PC-3 (cell line): ENCODE results near the gene AMH. TPM values are rescaled to one million over a fixed set of nuclear protein-coding genes. Genes with fewer than 3 reads are reported as not detected.

Experiments
- ATAC-seq: fragments of 200-7000 bp; cut with Tn5 transposase; 2 replicates; pipeline ENCODE4 v1.9.1; 2020; ENCODE audit warnings: mild to moderate bottlenecking, moderate library complexity
- BruUV-seq: library from RNA; stranded (reverse); fragments of 400-500 nt; replicated peaks from 2 replicates; lab custom pipeline; 2021; lab: Mats Ljungman, UMichigan
- CTCF ChIA-PET: fragments of 300-600 bp; sonication (Branson Sonifier 250); formaldehyde crosslinking; loops from one replicate; lab custom pipeline; 2022; ENCODE audit warnings: antibody characterized with exemption; lab: Charles Lee
- POLR2A ChIA-PET: fragments of 300-600 bp; sonication (Branson Sonifier 250); formaldehyde crosslinking; loops from one replicate; lab custom pipeline; 2022; ENCODE audit warnings: antibody characterized with exemption; ENCODE audit not compliant: unreplicated experiment; lab: Charles Lee
- DNase-seq: peaks from one replicate; pipeline ENCODE4 v3.0.0-alpha.2; 2015
- H2AFZ ChIP-seq: fragments of 300-600 bp; sonication (generic); 2 replicates; pipeline ENCODE4 v1.6.0; 2016; ENCODE audit warnings: antibody characterized with exemption, low read length
- H3F3A ChIP-seq: fragments of 300-600 bp; sonication (generic); one replicate; pipeline ENCODE4 v1.6.0; 2017; ENCODE audit warnings: antibody characterized with exemption, low read length, control low read depth, mild to moderate bottlenecking; ENCODE audit not compliant: unreplicated experiment
- H3K27ac ChIP-seq: fragments of 300-600 bp; sonication (generic); 2 replicates; pipeline ENCODE4 v1.5.1; 2016; ENCODE audit warnings: mild to moderate bottlenecking, low read length
- H3K27me3 ChIP-seq: fragments of 300-600 bp; sonication (generic); 2 replicates; pipeline ENCODE4 v1.6.1; 2016; ENCODE audit warnings: low read length, mixed read lengths
- H3K36me3 ChIP-seq: fragments of 300-600 bp; sonication (generic); 2 replicates; pipeline ENCODE4 v1.6.1; 2016; ENCODE audit warnings: low read depth, mixed run types, low read length, mixed read lengths
- H3K4me1 ChIP-seq: fragments of 300-600 bp; sonication (generic); 2 replicates; pipeline ENCODE4 v1.5.1; 2016; ENCODE audit warnings: low read length; ENCODE audit not compliant: insufficient read depth
- H3K4me2 ChIP-seq: fragments of 300-600 bp; sonication (generic); 2 replicates; pipeline ENCODE4 v1.6.0; 2016; ENCODE audit warnings: low read length
- H3K4me3 ChIP-seq: fragments of 300-600 bp; sonication (generic); 2 replicates; pipeline ENCODE4 v1.5.1; 2016; ENCODE audit warnings: mild to moderate bottlenecking, low read length, mixed read lengths
- H3K79me2 ChIP-seq: fragments of 300-600 bp; sonication (generic); 2 replicates; pipeline ENCODE4 v1.6.1; 2017; ENCODE audit warnings: low read length, mixed read lengths
- H3K9ac ChIP-seq: fragments of 300-600 bp; sonication (generic); 2 replicates; pipeline ENCODE4 v1.6.0; 2016; ENCODE audit warnings: mild to moderate bottlenecking, low read length
- H3K9me2 ChIP-seq: fragments of 300-600 bp; sonication (generic); replicated peaks from 2 replicates; pipeline ENCODE4 v1.6.1; 2016; ENCODE audit warnings: mixed run types, low read length, mixed read lengths
- H3K9me3 ChIP-seq: fragments of 300-600 bp; sonication (generic); 2 replicates; pipeline ENCODE4 v1.6.1; 2016; ENCODE audit warnings: low read length, mixed read lengths
- H4K20me1 ChIP-seq: fragments of 300-600 bp; sonication (generic); 2 replicates; pipeline ENCODE4 v1.6.1; 2016; ENCODE audit warnings: low read length, mixed read lengths
- CTCF ChIP-seq: fragments of 300-600 bp; sonication (generic); conservative IDR thresholded peaks from 2 replicates; pipeline ENCODE4 v1.5.1; 2017; ENCODE audit warnings: antibody characterized with exemption, low read depth, mild to moderate bottlenecking, low read length
- EZH2 ChIP-seq: fragments of 300-600 bp; sonication (generic); IDR thresholded peaks from one replicate; pipeline ENCODE4 v1.6.1; 2017; ENCODE audit warnings: antibody characterized with exemption, mild to moderate bottlenecking, low read length; ENCODE audit not compliant: unreplicated experiment
- EZH2phosphoT487 ChIP-seq: fragments of 300-600 bp; sonication (generic); IDR thresholded peaks from 2 replicates; pipeline ENCODE4 v1.6.1; 2018; ENCODE audit warnings: mild to moderate bottlenecking, antibody characterized with exemption, low read length, borderline replicate concordance
- intact Hi-C: fragments of 100-400 bp; cut with micrococcal nuclease; formaldehyde crosslinking; loops from 2 replicates; pipeline ENCODE4 v1.9.0; 2023
- total RNA-seq: library from RNA; depleted of rRNA; stranded (reverse); fragments of >200 nt; gene quantifications from 2 replicates; pipeline ENCODE4 v1.2.3, GENCODE V29; 2014

The AMH gene
- total RNA-seq, 1 experiment from 2014 or later, result 6.0 TPM

GRCh38 chr19:2212861-2213711, 36.0 kb upstream of the AMH start:
- intact Hi-C loops, result no loop called here
- ATAC-seq, result peak; percentile 54; the same call in 1 of the 2 replicates
- H3K4me3 ChIP-seq, result no peak overlapping the region
- no peak overlapping the region for H3K27ac ChIP-seq
- H4K20me1 ChIP-seq, result no peaks in the 10 kb centered on the region
- no peaks in the 10 kb centered on the region for H3K79me2 ChIP-seq
- H3K27me3 ChIP-seq, result no peaks in the 10 kb centered on the region
- DNase-seq, result no peak
- TF ChIP-seq EZH2, result no peak
- no peak overlapping the region for H2AFZ ChIP-seq
- no peak overlapping the region for H3K9ac ChIP-seq
- CTCF ChIA-PET, result no interaction called here
- BruUV-seq, result no TSS peak
- no peaks in the 10 kb centered on the region for H3K4me1 ChIP-seq
- H3K4me2 ChIP-seq, result no peak overlapping the region
- peaks cover 5% of the 10 kb centered on the region; the same call in 1 of the 2 replicates for H3K36me3 ChIP-seq
- no peaks in the 10 kb centered on the region for H3K9me2 ChIP-seq
- no peaks in the 10 kb centered on the region for H3F3A ChIP-seq
- no peaks in the 10 kb centered on the region for H3K9me3 ChIP-seq
- POLR2A ChIA-PET, result no interaction called here

- Histone ChIP-seq H3K36me3 (peaks cover 5% of the 10 kb centered on the region; the same call in 1 of the 2 replicates), H3K4me1 (no peaks in the 10 kb centered on the region), H3K27ac (no peak overlapping the region), H3K9ac (no peak overlapping the region), H3K4me2 (no peak overlapping the region), H3K9me2 (no peaks in the 10 kb centered on the region), H3K79me2 (no peaks in the 10 kb centered on the region), H3K9me3 (no peaks in the 10 kb centered on the region), H4K20me1 (no peaks in the 10 kb centered on the region), H3K27me3 (no peaks in the 10 kb centered on the region), H3F3A (no peaks in the 10 kb centered on the region), H3K4me3 (no peak overlapping the region), H2AFZ (no peak overlapping the region)
- BruUV-seq, result no TSS peak
- intact Hi-C loops, result no loop called here
- CTCF ChIA-PET, result no interaction called here
- no peak for ATAC-seq
- no peak for DNase-seq
- no peak for TF ChIP-seq EZH2
- no peak for TF ChIP-seq CTCF
- TF ChIP-seq EZH2phosphoT487, result no peak
- POLR2A ChIA-PET, result no interaction called here
Measured at GRCh38 chr19:2213799-2214198, 35.3 kb upstream of the AMH start.

GRCh38 chr19:2214251-2214650, 34.9 kb upstream of the AMH start:
- ATAC-seq, result no peak
- no peaks in the 10 kb centered on the region for H3K79me2 ChIP-seq
- H3K9me3 ChIP-seq, result no peaks in the 10 kb centered on the region
- CTCF ChIA-PET, result no interaction called here
- intact Hi-C loops, result no loop called here
- no peak overlapping the region for H2AFZ ChIP-seq
- no peak overlapping the region for H3K4me2 ChIP-seq
- no TSS peak for BruUV-seq
- POLR2A ChIA-PET, result no interaction called here
- no peak overlapping the region for H3K9ac ChIP-seq
- no peaks in the 10 kb centered on the region for H3F3A ChIP-seq
- no peak overlapping the region for H3K4me3 ChIP-seq
- no peaks in the 10 kb centered on the region for H4K20me1 ChIP-seq
- no peaks in the 10 kb centered on the region for H3K27me3 ChIP-seq
- H3K9me2 ChIP-seq, result no peaks in the 10 kb centered on the region
- H3K4me1 ChIP-seq, result no peaks in the 10 kb centered on the region
- no peak overlapping the region for H3K27ac ChIP-seq
- no peak for DNase-seq
- TF ChIP-seq EZH2, result no peak
- H3K36me3 ChIP-seq, result peaks cover 5% of the 10 kb centered on the region; the same call in 1 of the 2 replicates
